Measurements from ENCODE around the gene DNAJC5. TPM values are rescaled to one million over a fixed set of nuclear protein-coding genes. Genes with fewer than 3 reads are reported as not detected.

Gene DNAJC5
- total and polyA plus RNA-seq, 9 of the 15 experiments (the other 6 are each of a cell fraction or from before 2014, with no cell fraction given), result 0.95 to 42.8 (median 23.4) TPM

DNA sequence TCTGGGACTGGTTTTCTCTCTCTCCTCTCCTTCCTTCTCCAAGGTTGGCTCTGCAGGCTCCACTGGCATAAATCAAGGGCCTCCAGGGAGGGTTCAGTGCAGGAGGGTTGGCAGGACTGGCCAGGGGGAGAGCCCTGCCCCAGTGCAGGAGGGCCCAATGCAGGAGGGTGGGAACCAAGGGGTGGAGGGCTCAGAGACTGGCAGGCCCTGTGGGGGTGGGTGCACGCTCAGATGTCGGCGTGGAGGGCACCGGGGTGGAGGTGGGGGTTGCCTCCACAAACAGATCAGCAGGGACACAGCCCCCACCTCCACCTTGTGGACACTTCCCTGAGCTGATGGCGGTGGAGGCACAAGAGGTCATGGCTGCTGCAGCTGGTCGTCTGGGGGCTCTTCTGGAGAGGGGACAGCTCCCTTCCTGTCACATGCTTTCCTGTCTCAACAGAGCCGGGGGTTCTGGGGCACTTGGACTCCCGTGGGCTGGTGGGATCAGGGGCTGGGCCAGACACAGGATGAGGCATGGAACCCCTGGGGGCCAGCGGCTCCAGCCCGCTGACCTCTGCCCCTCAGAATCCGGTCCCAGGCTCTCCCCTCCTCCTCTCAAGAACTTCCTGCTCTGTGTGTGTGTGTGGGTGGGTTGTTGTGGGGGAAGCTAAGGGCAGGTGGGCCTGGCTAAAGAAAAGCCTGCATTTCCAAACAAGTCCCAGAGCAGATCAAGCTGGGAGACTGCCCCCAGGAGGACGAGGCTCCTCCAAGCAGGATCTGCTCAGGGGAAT is 36.3 kb upstream of the DNAJC5 start (continued):
- TF ChIP-seq CBX3 (IDR thresholded peaks at IDR 0.05; ENCODE audit: borderline replicate concordance in 1 of 2, low read length in 2 of 2) (no peak), RAD21 (CRISPR knock-in tag; conservative IDR thresholded peaks at IDR 0.05 in 1 of 2, IDR thresholded peaks at IDR 0.05 in 1 of 2) (peak in 1 of 2 experiments; percentile 56; a peak in 2 of 4 replicates), ZNF263 (CRISPR knock-in tag; IDR thresholded peaks at IDR 0.05; ENCODE audit: borderline replicate concordance) (peak; percentile 27; the same call in 1 of the 2 replicates), TFAP4 (CRISPR knock-in tag; IDR thresholded peaks at IDR 0.05; ENCODE audit: borderline replicate concordance) (peak; percentile 68), POLR2G (IDR thresholded peaks at IDR 0.05; ENCODE audit: low read depth, low read length) (0 out of 2 replicates have a peak, but pooled peaks have one; percentile 62), SUPT5H (IDR thresholded peaks at IDR 0.05) (0 out of 2 replicates have a peak, but pooled peaks have one; percentile 20), MECOM (CRISPR knock-in tag; IDR thresholded peaks at IDR 0.05) (no peak), MYNN (IDR thresholded peaks at IDR 0.05) (0 out of 2 replicates have a peak, but pooled peaks have one; percentile 33), MYNN (CRISPR knock-in tag; IDR thresholded peaks at IDR 0.05) (no peak), ARID4B (CRISPR knock-in tag; IDR thresholded peaks at IDR 0.05) (0 out of 2 replicates have a peak, but pooled peaks have one; percentile 43), PCBP1 (IDR thresholded peaks at IDR 0.05; ENCODE audit: low read depth, low read length, poor library complexity, severe bottlenecking) (no peak), XRCC5 (IDR thresholded peaks at IDR 0.05; ENCODE audit: low read depth, low read length) (peak; percentile 69; the same call in 1 of the 2 replicates), EGR1 (conservative IDR thresholded peaks at IDR 0.05) (peak; percentile 95), SMC3 (conservative IDR thresholded peaks at IDR 0.05; ENCODE audit: insufficient read depth, low read depth, low read length) (0 out of 2 replicates have a peak, but pooled peaks have one; percentile 5), YY1 (IDR thresholded peaks at IDR 0.05; ENCODE audit: borderline replicate concordance in 1 of 3, control insufficient read depth in 1 of 3, extremely low read depth in 1 of 3, insufficient read depth in 3 of 3, insufficient read length in 1 of 3, insufficient replicate concordance in 2 of 3, low read depth in 1 of 3, low read length in 2 of 3) (peak in 2 of 3 experiments; percentile 36 to 77)
- TF ChIP-seq, protein P1, sequence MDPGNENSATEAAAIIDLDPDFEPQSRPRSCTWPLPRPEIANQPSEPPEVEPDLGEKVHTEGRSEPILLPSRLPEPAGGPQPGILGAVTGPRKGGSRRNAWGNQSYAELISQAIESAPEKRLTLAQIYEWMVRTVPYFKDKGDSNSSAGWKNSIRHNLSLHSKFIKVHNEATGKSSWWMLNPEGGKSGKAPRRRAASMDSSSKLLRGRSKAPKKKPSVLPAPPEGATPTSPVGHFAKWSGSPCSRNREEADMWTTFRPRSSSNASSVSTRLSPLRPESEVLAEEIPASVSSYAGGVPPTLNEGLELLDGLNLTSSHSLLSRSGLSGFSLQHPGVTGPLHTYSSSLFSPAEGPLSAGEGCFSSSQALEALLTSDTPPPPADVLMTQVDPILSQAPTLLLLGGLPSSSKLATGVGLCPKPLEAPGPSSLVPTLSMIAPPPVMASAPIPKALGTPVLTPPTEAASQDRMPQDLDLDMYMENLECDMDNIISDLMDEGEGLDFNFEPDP (CRISPR knock-in tag; IDR thresholded peaks at IDR 0.05), result no peak
